ENCODE data around the gene HEG1. TPM values are rescaled to one million over a fixed set of nuclear protein-coding genes. Genes with fewer than 3 reads are reported as not detected.

The HEG1 gene
- total and polyA plus RNA-seq, 2 of the 4 experiments (the other 2 are of a cell fraction): 25.6 to 43.4 TPM

DNA sequence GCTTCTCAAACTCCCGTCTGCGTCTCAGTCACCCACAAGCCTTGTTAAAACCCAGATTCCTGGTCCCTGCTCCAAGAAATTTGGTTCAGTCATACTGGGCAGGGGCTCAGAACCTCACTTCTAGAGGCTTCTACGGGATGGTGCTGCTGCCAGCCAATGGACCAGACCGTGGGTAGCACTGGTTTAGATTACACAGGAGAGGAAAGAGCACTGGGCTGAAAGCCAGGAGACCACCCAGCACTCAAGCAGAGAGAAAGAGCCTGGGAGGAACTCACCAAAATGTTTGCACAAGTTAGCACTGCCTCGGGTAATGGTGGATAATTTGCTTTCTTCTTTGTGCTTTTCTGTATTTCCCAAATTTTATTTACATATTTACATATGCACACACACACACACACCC lies 74.3 kb downstream of the HEG1 start:
- Histone ChIP-seq H3K23ac (ENCODE audit: low read depth, low read length) (no peak overlapping the region), H3K36me3 (ENCODE audit: control insufficient read depth, insufficient read depth, low read length) (peaks cover 32% of the 10 kb centered on the region), H4K91ac (ENCODE audit: insufficient read depth, low read depth, low read length) (no peak overlapping the region), H3K79me1 (ENCODE audit: low read depth in 1 of 2, low read length in 2 of 2) (peaks cover 12 to 35% of the 10 kb centered on the region in 2 experiments), H2AK9ac (replicated peaks; ENCODE audit: low read depth, low read length, poor library complexity) (no peak overlapping the region), H3K9ac (ENCODE audit: low read depth, low read length) (no peak overlapping the region), H2BK5ac (ENCODE audit: low read depth, low read length, poor library complexity, severe bottlenecking) (no peak overlapping the region), H3K9me1 (ENCODE audit: insufficient read depth, low read length) (peaks cover 23% of the 10 kb centered on the region), H3K4me2 (ENCODE audit: low read depth, low read length) (no peak overlapping the region), H3K4me3 (ENCODE audit: insufficient read depth, low read depth, low read length) (no peak overlapping the region), H2AK5ac (ENCODE audit: low read depth, low read length) (peak overlapping the region; percentile 37), H3K9me3 (ENCODE audit: control insufficient read depth, insufficient read depth, low read length) (no peaks in the 10 kb centered on the region), H3K27me3 (ENCODE audit: control insufficient read depth, insufficient read depth, low read length) (no peaks in the 10 kb centered on the region), H3K18ac (ENCODE audit: low read depth, low read length) (peak overlapping the region; percentile 16; the same call in 1 of the 2 replicates), H3K4ac (ENCODE audit: low read depth, low read length) (peak overlapping the region; percentile 1; the same call in 1 of the 2 replicates), H4K5ac (ENCODE audit: low read depth, low read length) (0 out of 2 replicates have a peak overlapping the region, but pooled peaks have one; percentile 5), H4K8ac (ENCODE audit: low read depth in 2 of 2, low read length in 2 of 2) (peak overlapping the region in 1 of 2 experiments; percentile 42; a peak in 2 of 4 replicates), H3K27ac (ENCODE audit: insufficient read depth, low read length) (peak overlapping the region; percentile 27; the same call in 1 of the 2 replicates), H2BK20ac (ENCODE audit: low read depth, low read length) (peak overlapping the region; percentile 41; the same call in 1 of the 2 replicates), H2BK120ac (ENCODE audit: low read depth, low read length) (peak overlapping the region; percentile 35; the same call in 1 of the 2 replicates), H3K4me1 (ENCODE audit: control insufficient read depth, insufficient read depth, low read length) (peaks cover 16% of the 10 kb centered on the region), H2AFZ (replicated peaks; ENCODE audit: low read length, poor library complexity) (no peak overlapping the region), H4K20me1 (ENCODE audit: insufficient read depth, low read length) (peaks cover 1% of the 10 kb centered on the region; the same call in 1 of the 2 replicates), H3K56ac (ENCODE audit: extremely low read depth, insufficient read depth, low read length) (no peak overlapping the region), H3K14ac (replicated peaks; ENCODE audit: low read depth, low read length) (no peak overlapping the region), H2BK15ac (ENCODE audit: low read depth, low read length) (no peak overlapping the region; the same call in 2 of the 3 replicates)
- in situ Hi-C loops (cut with MboI; ENCODE audit: low sequenced_read_pairs): loop anchor here (25.0 kb wide), 1 partner anchor 606 kb away; the partner anchor contains the start of gene OSBPL11
- CTCF ChIA-PET: no interaction called here
- dilution Hi-C loops (cut with HindIII; ENCODE audit: low sequenced_read_pairs, unreplicated experiment): no loop called here
- no TSS peak for BruUV-seq (replicated peaks)
- intact Hi-C loops (cut with micrococcal nuclease): loop anchor here (10.0 kb wide), 1 partner anchor 417 kb away; no protein-coding TSS in a partner anchor
- ATAC-seq (ENCODE audit: low read depth) (no peak), DNase-seq (no peak)
- no peak for TF ChIP-seq MAZ (IDR thresholded peaks at IDR 0.05; ENCODE audit: borderline replicate concordance, low read depth, low read length)
- POLR2A ChIA-PET (ENCODE audit: unreplicated experiment): no interaction called here
- 25% methylated on average over 2 of the region's 5 CpGs; no CpG with 5 or more reads in 1 of the 2 experiments for WGBS, 2 experiments (ENCODE audit: extremely low coverage in 2 of 2, insufficient read length in 1 of 2)
